Astrocyte of the cerebellum (primary cell): ENCODE results near the gene SLC9A9.

Experiments
- DNase-seq: peaks from one replicate; pipeline ENCODE4 v3.0.0-alpha.2; 2011; ENCODE audit warnings: low read depth
- H3K4me3 ChIP-seq: 2 replicates; pipeline ENCODE4 v1.5.1; 2011; ENCODE audit warnings: mild to moderate bottlenecking, low read depth, low read length, moderate library complexity
- in situ Hi-C: cut with HindIII; loops from 2 replicates; pipeline ENCODE4 v1.10.0; 2017; ENCODE audit warnings: low sequenced_read_pairs
- TF ChIP-seq, protein P1 (sequence below): IDR thresholded peaks from 2 replicates; pipeline ENCODE4 v1.5.1; 2012; ENCODE audit warnings: low read length, low read depth, moderate library complexity, mild to moderate bottlenecking; ENCODE audit errors: missing control alignments

SLC9A9 gene

DNA sequence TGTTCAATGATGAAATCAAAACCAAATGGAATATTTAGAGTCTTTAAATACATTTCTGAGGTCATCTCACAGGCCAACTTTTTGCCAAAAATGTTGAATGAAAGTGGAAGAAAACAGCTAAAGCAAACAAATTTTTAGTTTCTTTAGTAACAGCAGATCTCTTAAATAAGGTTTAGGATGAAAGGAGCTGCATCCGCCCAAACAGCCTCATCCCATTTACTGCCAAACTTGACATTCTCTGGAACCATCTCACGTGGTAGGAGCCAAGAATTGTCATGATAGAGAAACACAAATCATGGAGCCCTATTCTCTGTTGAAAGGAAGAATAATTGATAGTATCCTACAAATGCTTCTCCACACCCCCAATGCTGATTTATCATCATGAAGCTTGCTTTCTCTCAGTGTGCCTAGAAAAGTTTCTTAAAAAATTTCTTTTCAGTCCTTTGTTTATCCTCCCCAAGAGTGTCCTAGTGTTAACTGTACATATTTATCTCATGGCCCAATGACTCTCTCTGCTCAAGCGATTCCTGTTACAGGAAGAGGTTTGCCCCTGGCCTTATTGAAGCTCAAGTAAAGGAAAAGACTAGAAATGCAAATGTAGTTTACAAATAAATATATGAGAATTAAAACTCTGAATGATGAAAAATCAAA lies 23.4 kb downstream of the SLC9A9 start:
- TF ChIP-seq, protein P1, sequence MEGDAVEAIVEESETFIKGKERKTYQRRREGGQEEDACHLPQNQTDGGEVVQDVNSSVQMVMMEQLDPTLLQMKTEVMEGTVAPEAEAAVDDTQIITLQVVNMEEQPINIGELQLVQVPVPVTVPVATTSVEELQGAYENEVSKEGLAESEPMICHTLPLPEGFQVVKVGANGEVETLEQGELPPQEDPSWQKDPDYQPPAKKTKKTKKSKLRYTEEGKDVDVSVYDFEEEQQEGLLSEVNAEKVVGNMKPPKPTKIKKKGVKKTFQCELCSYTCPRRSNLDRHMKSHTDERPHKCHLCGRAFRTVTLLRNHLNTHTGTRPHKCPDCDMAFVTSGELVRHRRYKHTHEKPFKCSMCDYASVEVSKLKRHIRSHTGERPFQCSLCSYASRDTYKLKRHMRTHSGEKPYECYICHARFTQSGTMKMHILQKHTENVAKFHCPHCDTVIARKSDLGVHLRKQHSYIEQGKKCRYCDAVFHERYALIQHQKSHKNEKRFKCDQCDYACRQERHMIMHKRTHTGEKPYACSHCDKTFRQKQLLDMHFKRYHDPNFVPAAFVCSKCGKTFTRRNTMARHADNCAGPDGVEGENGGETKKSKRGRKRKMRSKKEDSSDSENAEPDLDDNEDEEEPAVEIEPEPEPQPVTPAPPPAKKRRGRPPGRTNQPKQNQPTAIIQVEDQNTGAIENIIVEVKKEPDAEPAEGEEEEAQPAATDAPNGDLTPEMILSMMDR, result no peak
- in situ Hi-C loops, result no loop called here
- no peak for DNase-seq
- H3K4me3 ChIP-seq, result no peak overlapping the region

DNA sequence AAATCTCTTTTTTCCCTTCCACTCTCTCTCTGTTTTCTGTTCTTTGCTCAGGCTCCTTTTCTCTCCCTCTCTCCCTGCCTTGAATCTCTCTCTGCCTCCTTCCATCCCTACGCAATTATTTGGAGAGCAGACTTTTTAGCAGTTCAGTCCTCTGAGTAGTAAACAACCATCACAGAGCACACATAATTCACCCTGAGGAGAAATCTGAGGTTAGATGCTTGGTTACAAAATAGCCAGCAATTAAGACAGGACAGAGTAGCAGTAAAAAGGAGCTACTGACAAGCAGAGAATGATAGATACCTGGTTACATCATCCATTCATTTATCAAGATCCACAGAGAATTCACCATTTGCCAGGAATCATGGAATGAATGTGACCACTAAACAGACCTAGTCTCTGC lies 25.5 kb downstream of the SLC9A9 start:
- in situ Hi-C loops, result no loop called here
- TF ChIP-seq, protein P1, result no peak
- H3K4me3 ChIP-seq, result no peak overlapping the region
- DNase-seq, result no peak

DNA sequence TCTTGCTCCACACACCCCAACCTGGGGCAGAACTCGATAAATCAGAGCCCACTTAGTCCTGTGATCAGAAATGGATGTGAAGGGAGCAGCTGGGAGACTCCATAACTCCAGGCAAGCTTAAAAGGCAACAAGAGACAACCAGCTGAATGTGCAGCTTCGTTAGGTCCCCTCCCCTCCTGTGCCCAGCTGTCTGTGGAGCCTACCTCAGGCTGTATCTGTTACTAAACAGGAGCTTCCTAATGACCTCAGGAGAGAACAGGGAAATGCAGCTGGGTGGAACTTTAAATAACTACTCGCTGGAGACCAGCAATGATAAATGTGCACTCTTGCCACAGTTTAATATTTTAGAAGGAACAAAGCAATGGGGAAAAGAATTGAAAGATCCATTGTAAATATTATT lies 25.9 kb downstream of the SLC9A9 start:
- TF ChIP-seq, protein P1, result no peak
- no peak overlapping the region for H3K4me3 ChIP-seq
- DNase-seq, result no peak
- in situ Hi-C loops, result no loop called here

- TF ChIP-seq, protein P1, result no peak
- in situ Hi-C loops, result no loop called here
- H3K4me3 ChIP-seq, result no peak overlapping the region
- DNase-seq, result no peak
Observed at GRCh38 chr3:143821862-143822261, 26.4 kb downstream of the SLC9A9 start.

GRCh38 chr3:143820466-143821221 lies 27.6 kb downstream of the SLC9A9 start:
- no peak for DNase-seq
- in situ Hi-C loops, result no loop called here
- H3K4me3 ChIP-seq, result no peak overlapping the region
- TF ChIP-seq, protein P1, result no peak

DNA sequence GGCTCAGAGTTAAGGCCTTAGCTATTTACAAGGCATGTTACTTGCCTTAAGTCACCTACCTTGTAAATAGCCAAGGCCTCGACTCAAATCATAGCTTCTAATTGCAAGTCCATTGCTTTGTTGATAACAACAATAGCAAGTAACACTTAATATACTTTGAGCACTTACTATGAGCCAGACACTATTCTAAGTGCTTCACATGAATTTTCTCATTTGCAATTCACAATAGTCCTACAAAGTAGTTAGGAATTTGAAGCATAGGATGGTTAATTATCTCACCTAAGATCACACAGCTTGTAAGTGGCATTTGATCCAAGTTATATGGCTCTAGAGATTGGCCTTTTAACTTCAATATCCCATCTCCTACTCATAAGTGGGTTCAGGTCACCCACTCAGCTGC lies 28.4 kb downstream of the SLC9A9 start:
- H3K4me3 ChIP-seq, result no peak overlapping the region
- in situ Hi-C loops, result loop anchor here (5.0 kb wide), 1 partner anchor 47 kb away; no protein-coding TSS in a partner anchor
- DNase-seq, result no peak
- TF ChIP-seq, protein P1, result no peak
